Parathyroid adenoma (tissue), 2 donors: ENCODE data around the gene DCLK1.

Experiments used
- H2AFZ ChIP-seq: fragments of 300-600 bp; sonication (generic); one replicate; pipeline ENCODE4 v1.7.0; 2017; ENCODE audit warnings: antibody characterized with exemption, mild to moderate bottlenecking
- H3K27ac ChIP-seq: fragments of 300-600 bp; sonication (generic); one replicate; pipeline ENCODE4 v1.7.0; 2017
- H3K27me3 ChIP-seq: fragments of 300-600 bp; sonication (generic); one replicate; pipeline ENCODE4 v1.7.0; 2017; ENCODE audit warnings: low read length; ENCODE audit not compliant: control insufficient read depth, insufficient read depth
- H3K36me3 ChIP-seq: fragments of 300-600 bp; sonication (generic); one replicate; pipeline ENCODE4 v1.7.0; 2017; ENCODE audit warnings: low read length; ENCODE audit not compliant: control insufficient read depth, insufficient read depth
- H3K4me1 ChIP-seq: fragments of 300-600 bp; sonication (generic); one replicate; pipeline ENCODE4 v1.7.0; 2017; ENCODE audit warnings: control low read depth
- H3K4me2 ChIP-seq: fragments of 300-600 bp; sonication (generic); one replicate; pipeline ENCODE4 v1.7.0; 2017; ENCODE audit warnings: low read length
- H3K4me3 ChIP-seq: fragments of 300-600 bp; sonication (generic); one replicate; pipeline ENCODE4 v1.7.0; 2017; ENCODE audit warnings: low read depth, low read length
- H3K79me2 ChIP-seq: fragments of 300-600 bp; sonication (generic); one replicate; pipeline ENCODE4 v1.7.0; 2017; ENCODE audit warnings: control low read depth
- H3K9ac ChIP-seq: fragments of 300-600 bp; sonication (generic); one replicate; pipeline ENCODE4 v1.7.0; 2017; ENCODE audit warnings: mild to moderate bottlenecking
- H3K9me3 ChIP-seq: fragments of 300-600 bp; sonication (generic); one replicate; pipeline ENCODE4 v1.7.0; 2017; ENCODE audit warnings: low read length; ENCODE audit not compliant: control insufficient read depth
- CTCF ChIP-seq: fragments of 300-600 bp; sonication (generic); IDR thresholded peaks from one replicate; pipeline ENCODE4 v1.7.0; 2017; ENCODE audit warnings: antibody characterized with exemption, mild to moderate bottlenecking
- donor health status: primary hyperparathyroidism.

The DCLK1 gene

GRCh38 chr13:35851881-35852280 lies 279.3 kb downstream of the DCLK1 start:
- Histone ChIP-seq H3K4me3 (no peak overlapping the region), H3K36me3 (no peaks in the 10 kb centered on the region), H2AFZ (no peak overlapping the region), H3K4me2 (no peak overlapping the region), H3K4me1 (no peaks in the 10 kb centered on the region), H3K9me3 (no peaks in the 10 kb centered on the region), H3K9ac (no peak overlapping the region), H3K27me3 (no peaks in the 10 kb centered on the region), H3K79me2 (no peaks in the 10 kb centered on the region), H3K27ac (no peak overlapping the region)
- TF ChIP-seq CTCF, result no peak

- TF ChIP-seq CTCF, result no peak
- no peak overlapping the region for H3K4me3 ChIP-seq
- no peak overlapping the region for H3K9ac ChIP-seq
- no peaks in the 10 kb centered on the region for H3K79me2 ChIP-seq
- H3K27me3 ChIP-seq, result no peaks in the 10 kb centered on the region
- H3K9me3 ChIP-seq, result no peaks in the 10 kb centered on the region
- H3K4me1 ChIP-seq, result no peaks in the 10 kb centered on the region
- no peak overlapping the region for H3K27ac ChIP-seq
- no peaks in the 10 kb centered on the region for H3K36me3 ChIP-seq
- no peak overlapping the region for H3K4me2 ChIP-seq
- no peak overlapping the region for H2AFZ ChIP-seq
These were observed 279.8 kb downstream of the DCLK1 start for GRCh38 chr13:35851356-35851755.

DNA sequence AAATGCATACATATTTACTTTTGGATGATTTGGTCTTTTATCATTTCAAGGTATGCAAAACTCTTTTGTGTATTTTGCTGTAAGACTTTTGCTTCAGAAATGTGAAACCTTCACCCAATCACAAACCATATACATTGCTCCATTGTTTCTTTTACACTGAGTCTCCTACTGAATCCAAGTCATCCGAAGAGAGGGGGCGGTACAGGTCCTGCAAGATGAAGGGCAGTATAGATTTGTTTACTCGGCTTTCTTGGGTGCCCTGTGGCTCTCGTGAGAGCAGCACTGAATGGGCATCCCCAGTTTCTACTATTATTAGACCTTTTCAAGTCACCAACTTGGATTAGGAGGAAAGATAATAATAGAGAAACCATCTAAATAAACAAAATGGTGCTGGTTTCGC lies 280.6 kb downstream of the DCLK1 start:
- no peak overlapping the region for H3K27ac ChIP-seq
- H3K4me1 ChIP-seq, result no peaks in the 10 kb centered on the region
- H3K27me3 ChIP-seq, result no peaks in the 10 kb centered on the region
- H3K4me3 ChIP-seq, result no peak overlapping the region
- no peaks in the 10 kb centered on the region for H3K79me2 ChIP-seq
- no peaks in the 10 kb centered on the region for H3K36me3 ChIP-seq
- H2AFZ ChIP-seq, result no peak overlapping the region
- no peaks in the 10 kb centered on the region for H3K9me3 ChIP-seq
- TF ChIP-seq CTCF, result no peak
- H3K4me2 ChIP-seq, result no peak overlapping the region
- no peak overlapping the region for H3K9ac ChIP-seq

DNA sequence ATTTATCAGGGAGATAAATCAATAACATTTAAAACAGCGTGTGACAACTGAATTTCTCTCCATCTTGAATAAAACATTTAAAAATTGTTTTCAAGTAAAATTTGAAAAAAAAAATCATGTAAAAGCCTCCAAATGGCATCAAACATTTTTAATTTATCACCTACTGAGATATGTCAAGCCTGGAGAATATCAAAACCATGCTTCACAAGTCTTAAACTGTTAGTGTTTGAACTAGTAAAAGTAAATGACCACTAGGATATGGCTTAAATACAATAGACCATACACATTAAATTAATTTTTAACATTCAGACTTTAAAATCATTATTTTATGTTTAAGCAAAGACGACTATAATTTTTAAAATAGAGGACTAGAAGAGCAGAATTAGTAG lies 281.9 kb downstream of the DCLK1 start:
- Histone ChIP-seq H3K79me2 (no peaks in the 10 kb centered on the region), H3K4me3 (no peak overlapping the region), H2AFZ (no peak overlapping the region), H3K9me3 (no peaks in the 10 kb centered on the region), H3K36me3 (no peaks in the 10 kb centered on the region), H3K4me2 (no peak overlapping the region), H3K9ac (no peak overlapping the region), H3K27me3 (no peaks in the 10 kb centered on the region), H3K27ac (no peak overlapping the region), H3K4me1 (no peaks in the 10 kb centered on the region)
- TF ChIP-seq CTCF, result no peak

DNA sequence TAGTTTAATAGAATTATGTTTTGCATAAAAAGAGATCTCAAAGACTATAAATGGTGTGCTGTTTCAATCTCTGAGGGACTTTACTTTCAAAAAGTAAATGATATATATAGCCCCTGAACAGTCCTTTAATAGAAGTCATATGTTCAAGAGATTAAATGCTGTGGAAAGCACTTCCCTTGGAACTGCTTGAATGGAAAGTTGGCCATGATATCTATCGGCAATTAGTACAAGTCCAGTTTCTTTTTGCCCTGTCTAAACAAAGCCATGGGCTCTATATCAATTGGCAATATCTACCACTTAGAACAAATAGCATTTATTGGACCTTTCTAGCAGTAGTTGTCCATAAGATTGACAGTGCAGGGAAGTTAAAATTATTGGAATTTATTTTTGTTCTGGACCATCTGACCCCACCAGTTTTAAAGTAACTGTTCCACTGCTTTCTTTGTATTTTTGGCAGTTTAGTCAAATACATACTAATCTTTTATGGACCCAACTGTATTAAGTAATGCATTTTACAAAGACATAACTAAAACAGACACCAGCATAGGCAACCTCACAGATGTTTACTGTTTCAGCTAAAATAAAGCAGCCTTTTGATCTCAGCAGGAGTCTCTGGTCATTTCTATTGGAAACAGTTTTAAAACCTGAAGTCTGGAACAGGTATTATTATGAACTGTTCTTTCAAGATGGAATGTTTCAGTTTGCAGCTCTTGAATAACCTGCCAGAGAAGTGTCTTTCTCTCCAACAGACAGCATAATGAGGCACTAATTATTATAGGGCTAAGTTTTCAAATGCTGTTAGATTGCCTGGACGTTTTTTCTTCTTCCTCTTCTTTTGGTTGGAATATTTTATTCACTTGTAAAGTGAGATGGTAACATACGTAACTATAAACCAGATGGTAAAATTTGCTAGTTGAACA lies 282.6 kb downstream of the DCLK1 start:
- no peak overlapping the region for H3K4me2 ChIP-seq
- no peaks in the 10 kb centered on the region for H3K27me3 ChIP-seq
- no peak overlapping the region for H3K4me3 ChIP-seq
- no peak overlapping the region for H3K9ac ChIP-seq
- no peak overlapping the region for H3K27ac ChIP-seq
- no peaks in the 10 kb centered on the region for H3K9me3 ChIP-seq
- H2AFZ ChIP-seq, result no peak overlapping the region
- TF ChIP-seq CTCF, result no peak
- no peaks in the 10 kb centered on the region for H3K79me2 ChIP-seq
- no peaks in the 10 kb centered on the region for H3K4me1 ChIP-seq
- H3K36me3 ChIP-seq, result no peaks in the 10 kb centered on the region
